Measurements from ENCODE around the gene TIFAB.

TIFAB gene

DNA sequence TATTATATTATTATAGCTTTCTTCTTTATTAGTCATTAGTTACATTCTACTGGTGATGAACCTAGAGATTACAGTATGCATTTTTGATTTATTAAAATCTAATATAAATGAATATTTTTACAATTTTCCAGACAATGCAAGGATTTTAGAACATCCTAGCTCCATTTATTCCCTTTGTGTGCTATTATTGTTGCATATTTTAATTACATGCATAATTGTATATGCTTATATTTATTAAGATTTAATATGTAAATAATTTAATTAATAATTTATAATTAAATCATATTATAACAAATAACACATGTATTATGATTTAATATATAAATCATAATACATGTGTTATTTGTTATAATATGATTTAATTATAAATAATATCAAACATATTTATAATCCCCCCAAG is 29.7 kb downstream of the TIFAB start:
- DNase-seq: no peak

DNA sequence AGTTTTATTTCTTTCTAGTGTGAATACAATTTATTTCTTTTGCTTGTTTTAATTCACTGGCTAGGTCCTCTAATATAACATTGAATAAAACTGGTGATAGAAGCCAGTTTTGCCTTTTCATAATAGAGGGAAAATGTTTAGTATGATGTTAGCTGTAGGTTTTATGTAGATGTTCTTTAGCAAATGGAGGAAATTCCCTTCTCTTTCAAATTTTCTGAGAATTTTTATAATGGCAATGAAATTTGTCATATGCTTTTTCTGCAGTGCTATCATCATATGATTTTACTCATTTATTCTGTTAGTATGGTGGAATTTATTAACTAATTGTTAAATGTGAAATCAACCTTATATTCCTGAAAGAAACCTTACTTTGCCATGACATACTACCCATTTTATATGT is 35.1 kb downstream of the TIFAB start:
- no peak for DNase-seq

DNA sequence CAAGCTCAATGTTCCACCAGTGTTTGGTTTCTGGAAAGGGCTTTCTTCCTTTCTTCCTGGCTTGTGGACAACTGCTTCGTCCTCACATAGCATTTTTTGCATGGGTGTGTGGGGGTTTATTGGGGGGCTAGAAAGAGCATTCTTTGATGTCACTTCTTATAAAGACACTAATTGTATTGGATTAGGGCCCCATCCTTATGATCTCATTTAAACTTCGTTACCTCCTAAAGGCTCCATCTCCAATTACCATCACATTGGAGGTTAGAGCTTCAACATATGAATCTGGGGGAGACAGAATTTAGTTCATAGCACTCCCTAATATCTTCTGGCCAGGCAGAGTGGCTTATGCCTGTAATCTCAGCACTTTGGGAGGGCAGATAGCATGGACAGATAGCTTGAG is 47.1 kb downstream of the TIFAB start:
- no peak for DNase-seq

DNA sequence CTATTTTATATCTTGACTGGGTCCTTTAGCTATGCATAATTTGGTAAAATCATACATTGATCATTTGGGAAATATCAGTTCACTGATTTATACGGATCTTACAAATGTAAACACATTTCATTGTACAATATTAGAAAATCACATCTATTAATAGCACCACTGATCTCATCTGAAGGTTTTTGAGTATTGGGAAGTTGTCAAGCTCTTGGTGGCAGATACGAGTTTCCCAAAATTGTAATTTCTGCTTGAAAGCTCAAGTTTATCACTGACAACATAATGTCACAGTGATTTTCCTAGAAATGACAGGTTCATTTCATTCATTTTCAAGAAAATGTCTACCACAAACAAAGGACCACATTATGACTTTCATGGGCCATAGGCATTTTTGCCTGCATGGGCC is 50.1 kb downstream of the TIFAB start:
- DNase-seq: no peak

DNA sequence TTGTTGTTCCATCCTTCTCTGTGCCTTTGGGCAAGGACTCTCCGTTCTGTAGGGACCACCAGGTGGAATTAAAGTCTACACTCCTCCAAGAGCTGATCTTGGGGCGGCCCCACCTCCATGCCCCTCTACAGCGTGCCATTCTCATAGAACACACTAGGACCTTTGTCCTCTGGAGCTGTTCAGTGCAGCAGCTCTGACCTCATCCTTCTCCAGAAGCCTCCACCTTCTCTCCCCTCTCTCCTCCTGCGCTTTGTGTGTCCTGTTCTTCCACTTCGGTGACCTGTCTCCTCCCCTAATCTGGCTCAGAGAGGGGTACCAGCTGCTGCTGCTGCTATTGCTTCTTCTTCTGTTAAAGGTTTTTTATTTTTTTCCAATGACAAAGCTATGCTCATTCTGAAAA is 51.3 kb downstream of the TIFAB start:
- no peak for DNase-seq

DNA sequence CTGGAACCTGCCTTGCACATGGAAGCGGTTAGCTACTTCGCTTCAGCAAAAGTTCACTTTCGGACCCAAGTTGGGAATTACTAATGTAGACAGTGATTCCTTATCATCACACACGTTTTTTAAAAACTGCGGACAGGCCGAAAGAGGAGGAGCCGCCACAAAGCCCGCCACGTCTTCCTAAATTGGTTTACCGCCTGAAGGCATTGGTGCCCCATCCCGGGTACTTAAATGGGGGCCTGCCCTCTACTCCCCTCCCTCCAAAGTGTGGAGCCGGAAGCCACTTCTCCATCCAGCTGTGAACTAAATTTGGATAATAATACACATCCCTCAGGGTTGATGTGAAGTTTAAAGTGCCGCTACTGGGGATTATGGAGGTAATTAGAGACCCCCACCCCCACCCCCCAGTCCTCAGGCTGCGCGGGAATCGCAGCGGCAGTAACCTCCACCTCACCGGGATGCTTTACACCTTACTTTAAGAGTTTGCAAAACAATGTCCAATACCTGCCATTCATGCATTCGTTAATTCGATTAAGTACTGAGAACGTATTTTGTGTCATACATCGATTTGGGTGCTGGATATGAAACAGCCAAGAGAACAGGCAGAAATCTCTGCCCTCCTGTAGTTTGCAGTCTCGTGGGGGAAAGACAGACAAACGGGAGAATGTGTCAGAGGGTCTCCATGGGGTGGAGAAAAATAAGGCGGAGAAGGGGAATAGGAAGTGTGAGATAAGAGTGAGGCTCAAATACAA is 52.2 kb downstream of the TIFAB start:
- no peak for DNase-seq

DNA sequence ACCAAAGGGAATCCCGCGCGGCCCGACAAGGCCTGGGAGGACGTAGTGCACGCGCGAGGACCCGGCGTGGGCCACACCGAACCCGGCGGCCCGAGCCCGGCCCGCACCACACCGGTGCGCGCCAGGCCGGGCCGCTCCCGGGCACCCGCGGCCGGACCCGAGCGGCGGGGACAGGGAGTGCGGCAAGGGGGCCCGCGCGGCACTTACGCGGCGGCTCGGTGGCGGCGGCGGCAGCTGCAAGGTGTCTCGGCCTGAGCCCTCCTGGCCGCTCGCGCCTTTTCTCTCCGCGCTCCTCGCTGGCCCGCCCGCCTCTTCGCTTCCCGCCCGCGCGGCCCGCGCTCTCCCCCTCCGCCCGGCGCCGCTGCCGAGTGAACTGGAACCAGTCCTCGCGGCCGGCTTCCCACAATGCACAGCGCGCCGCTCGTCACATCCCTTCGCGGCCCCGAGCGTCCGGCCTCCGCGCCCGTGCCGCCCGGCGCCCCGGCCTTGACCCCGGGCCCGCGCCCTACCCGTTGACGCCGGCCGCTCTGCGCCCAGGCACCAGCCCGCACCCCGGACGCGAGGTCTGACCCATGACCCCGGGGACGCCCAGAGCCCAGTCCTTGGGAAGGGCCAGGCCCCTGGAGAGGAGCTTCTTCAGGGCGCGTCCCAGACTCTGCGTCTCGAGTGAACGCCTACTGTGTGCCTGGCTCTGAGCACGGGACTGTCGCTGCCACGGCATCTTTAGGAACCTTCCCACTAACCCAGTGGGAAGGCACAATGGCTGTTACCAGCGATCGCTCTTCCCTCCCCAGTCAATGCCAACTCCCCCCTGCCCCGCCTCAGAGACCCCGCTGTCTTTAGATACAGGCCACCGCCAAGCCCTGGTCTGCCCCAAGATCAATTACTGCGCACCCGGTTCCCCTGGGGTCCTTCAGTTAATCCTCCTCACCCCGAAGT is 53.0 kb downstream of the TIFAB start, which contains the start of gene MACROH2A1:
Gene MACROH2A1, minus strand, starts transcription at position 377 of the 939 bp plus-strand sequence. CDS start 10,138 bp downstream, outside the sequence.
- DNase-seq: no peak

DNA sequence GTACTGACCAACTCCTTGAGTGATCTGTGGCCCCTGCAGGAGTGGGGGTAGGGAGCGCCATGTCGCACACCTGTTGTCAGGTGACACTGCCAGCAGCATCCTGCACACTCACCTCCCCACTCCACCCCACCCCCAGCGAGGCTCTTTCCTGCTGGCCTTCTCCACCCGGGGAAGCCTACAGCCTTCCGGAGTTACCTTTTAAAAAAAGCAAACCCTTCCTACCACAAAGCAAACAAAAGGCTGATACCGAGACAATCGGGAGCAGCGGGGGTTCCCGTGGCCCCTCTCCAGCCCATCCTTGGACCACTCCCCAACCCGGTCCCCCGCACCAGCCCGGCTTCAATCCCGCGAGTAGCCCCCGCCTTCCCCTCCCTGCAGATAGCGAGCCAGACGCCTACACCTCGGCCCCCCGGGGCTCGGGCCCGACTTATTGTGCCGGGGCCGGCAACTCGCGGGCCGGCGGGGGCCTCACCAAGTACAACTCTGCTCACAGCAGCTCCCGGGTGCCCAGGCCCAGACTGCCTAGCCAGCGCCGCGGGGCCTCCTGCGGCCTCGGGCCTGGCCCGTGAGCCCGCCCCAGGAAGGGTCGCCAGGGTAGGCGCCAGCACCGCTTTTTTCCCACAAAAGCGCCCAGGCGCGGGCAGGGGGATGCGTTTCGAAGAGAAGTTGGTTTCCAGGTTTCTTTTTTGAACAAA is 53.8 kb downstream of the TIFAB start:
- no peak for DNase-seq

Measured in KG1 (cell line).